Fibroblast of skin of left biceps (primary cell): ENCODE results near the gene SLC38A11.
"Not testable (repeated sequence)": the region's sequence is repeated elsewhere in the genome, so short reads cannot be mapped to it uniquely, and the experiment has no call there.

Experiments used
- DNase-seq, 2 experiments: peaks; one replicate each; pipeline ENCODE4 v3.0.0-alpha.2; 2013; ENCODE audit warnings: low read depth in 2 of 2

SLC38A11 gene

DNA sequence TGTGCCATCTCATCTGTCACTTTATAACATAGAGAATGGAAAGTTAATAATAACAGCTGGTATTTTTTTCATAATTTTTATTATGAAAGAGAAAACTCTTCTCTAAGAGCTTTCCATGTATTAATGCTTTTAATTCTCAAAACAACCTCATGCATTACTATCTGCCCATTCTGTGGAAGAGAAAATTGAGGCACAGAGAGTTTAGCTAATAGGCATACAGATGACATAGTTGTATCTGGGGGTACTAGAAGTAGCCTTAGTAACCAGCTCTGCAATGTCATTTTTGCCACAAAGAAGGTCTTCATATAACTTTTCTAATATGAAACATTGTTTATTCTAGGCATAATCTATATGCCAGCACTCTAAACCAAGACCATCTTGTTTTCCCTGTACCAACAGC lies 77.4 kb downstream of the SLC38A11 start:
- no peak for DNase-seq

DNA sequence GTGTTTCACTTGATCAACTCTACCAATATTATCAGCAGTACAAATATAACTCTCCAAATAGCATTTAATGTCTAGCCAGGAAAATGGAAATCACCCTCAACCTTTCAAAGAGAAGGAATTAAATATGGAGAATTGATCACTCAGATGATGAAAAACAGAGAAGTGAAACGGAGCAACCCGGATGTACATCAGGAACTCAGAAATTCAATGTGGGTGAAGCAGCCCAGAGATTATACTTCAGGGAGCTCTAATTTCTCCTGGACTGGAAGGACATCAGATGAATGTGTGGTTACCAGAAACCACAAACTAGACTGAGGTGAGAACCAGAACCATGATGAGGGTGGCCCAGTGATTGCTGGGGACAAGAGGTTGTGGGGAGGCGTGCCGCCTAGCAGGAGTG lies 78.2 kb downstream of the SLC38A11 start:
- no peak for DNase-seq

DNA sequence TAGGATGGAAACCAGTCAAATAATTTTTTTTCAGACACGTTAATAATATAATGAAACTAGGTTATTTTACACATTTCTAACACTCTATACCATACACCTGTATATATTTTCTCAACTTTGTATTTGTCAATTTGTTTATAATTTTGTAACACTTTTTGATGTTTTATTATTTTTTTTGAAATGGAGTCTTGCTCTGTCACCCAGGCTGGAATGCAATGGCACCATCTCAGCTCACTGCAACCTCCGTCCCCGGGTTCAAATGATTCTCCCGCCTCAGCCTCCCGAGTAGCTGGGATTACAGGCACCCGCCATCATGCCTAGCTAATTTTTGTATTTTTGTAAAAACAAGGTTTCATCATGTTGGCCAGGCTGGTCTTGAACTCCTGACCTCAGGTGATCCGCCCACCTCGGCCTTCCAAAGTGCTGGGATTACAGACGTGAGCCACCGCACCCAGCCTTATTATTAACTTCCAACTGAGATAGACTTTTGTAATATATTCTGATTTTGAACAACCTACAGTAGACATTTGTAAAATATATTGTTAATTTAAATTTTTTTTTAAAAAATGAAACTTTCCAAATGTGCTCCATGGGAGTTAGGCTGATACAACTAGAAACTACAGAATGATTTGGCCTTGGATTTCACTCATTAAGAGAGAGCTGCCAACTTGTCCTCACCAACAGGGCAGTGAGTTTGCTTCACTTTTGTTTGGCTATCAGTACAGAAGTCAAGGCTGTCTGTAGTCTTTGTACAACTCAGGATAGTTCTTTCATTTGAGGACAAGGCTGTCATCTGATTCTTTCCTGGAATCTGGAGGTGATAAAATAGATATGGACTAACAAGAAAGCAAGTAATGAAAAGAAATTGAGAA lies 79.8 kb downstream of the SLC38A11 start:
- DNase-seq: no peak

DNA sequence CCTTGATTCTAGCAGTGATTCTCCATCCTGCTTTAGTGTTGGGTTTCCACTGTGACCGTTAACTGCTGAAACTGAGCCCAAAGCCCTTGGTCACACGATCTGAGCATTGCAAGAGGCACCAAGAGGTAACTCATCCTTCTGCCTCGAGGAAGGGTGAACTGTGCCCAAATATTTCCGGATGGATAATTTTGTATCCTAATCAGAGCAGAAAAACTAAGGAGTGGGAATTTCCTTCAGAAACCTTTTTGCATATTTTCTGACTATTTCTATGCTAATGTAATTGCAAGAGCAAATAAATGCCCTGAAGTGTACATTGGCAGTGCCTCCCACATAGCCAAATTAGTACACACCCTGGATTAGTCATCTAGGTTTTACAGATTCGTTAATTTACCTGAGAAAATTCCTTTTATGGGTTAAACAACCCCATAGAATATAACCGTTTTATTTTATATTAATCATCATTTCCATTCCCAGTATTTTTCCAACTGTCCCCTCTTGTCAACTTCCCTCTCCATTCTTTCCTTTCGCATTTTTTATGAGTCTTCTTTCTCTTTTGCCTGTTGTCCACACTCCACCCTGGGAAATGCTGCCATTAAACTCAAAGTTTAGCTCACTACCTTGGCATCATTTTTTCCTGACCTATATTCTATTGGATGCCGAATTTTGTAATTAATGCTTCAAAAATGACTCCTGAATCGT lies 82.0 kb downstream of the SLC38A11 start:
- DNase-seq: no peak

DNA sequence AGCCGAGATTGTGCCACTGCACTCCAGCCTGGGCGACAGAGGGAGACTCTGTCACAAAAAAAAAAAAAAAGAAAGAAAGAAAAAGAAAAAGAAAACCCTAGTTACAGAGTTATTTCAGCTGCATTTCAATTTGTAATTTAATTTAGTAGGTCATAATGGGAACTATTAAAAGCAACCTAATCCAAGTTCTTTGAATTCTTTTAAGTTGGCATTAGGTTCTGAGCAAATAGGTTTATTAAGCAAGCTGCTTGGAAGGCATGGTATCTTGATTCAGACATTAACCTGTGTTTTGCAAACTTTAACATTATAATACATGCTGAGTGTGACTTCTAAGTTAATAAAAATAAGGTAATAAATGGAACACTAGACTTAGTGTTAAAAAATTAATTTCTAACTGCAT lies 83.9 kb downstream of the SLC38A11 start:
- DNase-seq: no peak

DNA sequence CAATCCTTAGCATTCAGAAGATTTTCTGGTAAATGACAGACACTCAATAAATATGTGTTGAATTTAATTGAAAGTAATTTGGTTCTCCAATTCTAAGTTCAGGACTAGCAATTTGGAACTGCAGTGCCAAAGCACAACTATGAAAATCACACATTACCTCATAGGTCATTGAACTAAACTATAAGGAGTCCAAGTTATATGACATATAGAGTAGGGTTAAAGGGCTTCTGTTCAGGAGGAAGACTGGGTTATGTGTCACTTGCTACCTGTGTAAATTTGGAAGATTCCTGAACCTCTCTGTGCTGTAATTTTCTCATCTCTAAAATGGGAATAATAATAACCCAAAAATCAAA lies 85.9 kb downstream of the SLC38A11 start:
- no peak for DNase-seq

DNA sequence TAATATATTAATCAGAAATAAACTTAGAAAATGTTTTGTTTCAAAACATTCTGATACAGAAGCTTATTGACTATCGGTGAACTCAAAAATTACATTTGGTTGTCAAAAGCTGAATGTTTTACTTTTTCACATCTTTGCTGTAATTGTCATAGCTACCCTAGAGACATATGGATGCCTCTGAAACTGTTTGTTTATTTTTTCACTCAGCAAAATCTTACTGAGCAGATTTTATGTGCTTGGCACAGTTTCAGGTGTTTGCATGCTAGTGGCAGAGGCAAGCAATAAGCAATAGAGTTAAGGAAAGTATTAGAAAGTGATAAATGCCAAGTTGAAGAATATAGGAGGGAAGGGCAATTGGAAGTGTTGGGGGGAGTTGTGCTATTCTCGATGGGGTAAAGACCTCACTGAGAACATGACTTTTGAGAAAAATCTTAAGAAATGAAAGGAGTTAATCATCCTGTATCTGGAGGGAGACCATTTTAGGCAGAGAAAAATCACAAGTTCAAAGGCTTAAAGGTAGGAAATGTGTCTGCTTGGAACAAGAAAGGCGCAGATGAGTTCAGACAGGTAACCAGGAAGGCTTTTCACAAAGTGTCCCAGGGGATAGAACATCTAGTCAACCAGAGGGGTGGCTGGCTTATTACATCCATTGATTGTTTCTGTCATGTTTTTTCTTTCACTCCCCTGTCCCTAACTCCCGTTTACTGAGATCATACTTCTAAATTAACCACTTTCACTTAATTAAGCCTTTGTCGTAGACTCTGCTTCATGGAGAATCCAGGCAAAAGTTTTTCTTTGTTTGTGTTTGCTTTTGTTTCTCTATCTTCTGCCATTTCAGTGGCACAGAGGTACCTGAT lies 86.5 kb downstream of the SLC38A11 start:
- DNase-seq: no peak

DNA sequence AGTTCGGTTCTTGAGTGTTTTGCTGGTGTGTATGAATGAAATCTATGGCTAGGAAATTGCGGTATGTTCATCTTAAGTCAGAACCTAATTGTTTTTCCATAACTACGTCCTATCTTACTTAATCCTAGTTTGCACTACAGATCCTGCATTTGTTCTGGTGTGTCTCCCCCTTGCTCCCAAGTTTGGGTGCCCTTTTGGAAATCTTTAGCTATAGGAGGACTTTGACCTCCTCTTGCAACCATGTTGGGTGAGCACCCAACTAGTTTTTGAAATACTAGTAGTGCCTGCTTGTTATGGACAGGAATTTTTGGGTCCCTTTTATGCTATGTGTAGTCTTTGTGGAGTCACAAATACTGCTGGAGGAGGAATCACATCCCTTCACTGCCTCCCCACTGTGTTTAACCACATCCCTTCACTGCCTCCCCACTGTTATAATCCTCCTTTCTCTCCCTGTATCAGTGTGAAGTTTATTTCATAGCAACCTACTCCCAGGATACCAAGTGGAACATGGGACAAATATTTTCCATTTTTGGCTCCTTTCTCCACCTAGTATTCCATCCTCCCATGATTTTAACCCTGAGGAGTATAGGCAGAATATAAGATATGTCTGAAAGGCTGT lies 87.4 kb downstream of the SLC38A11 start:
- no peak for DNase-seq

DNA sequence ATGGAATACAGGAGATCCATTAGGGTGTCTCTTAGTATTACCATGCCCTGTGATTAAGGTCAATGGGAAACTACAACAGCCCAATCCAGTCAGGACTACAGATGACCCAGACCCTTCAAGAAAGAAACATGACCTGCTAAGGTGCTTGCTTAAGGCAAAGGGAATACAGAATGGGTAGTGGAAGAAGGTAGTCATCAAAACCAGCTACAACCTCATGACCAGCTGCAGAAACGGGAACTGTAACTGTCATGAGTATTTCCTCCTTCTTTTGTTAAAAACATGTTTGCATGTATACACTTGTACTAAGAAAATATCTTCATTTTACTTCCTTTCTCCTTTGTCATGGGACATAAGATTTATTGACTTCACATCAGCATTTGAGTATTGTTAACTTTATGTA lies 88.9 kb downstream of the SLC38A11 start:
- not testable (repeated sequence) for DNase-seq

DNA sequence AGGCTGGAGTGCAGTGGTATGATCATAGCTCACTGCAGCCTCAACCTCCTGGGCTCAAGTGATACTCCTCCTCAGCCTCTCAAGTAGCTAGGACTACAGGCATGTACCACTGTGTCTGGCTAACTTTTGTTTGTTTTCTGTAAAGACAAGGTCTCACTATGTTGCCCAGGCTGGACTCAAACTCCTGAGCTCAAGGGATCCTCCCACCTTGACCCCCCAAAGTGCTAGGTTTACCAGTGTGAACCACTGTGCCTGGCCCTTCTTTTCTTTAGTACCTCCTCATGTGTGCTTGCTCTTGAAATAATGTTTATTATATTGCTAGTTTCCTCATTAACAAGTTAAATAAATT lies 94.7 kb downstream of the SLC38A11 start:
- no peak for DNase-seq

DNA sequence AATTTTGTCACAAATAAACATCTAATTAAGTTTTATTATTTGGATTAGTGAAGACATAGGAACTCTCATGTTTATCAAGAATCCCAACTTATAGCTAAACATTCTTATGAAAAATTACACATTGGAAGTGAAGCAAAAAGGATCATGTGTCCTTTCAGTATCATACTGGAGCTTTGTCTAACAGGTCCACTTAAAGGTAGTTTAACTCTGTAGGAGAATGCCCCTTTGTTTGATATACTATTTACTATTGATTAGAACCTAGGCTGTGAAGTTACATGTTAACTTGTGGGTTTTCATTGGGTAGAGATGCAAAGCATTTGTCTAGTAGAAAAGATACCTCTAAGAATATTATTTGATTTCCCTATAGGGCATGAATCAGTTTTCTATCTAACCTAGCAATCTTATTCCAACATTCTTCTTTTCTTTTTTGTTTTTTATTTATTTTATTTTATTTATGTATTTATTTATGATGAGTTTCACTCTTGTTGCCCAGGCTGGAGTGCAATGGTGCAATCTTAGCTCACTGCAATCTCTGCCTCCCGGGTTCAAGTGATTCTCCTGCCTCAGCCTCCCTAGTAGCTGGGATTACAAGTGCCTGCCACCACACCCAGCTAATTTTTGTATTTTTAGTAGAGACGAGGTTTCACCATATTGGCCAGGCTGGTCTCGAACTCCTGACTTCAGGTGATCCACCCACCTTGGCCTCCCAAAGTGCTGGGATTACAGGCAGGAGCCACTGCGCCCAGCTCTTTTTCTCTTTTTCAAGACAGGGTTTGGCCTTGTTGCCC lies 95.2 kb downstream of the SLC38A11 start:
- DNase-seq: not testable (repeated sequence)

DNA sequence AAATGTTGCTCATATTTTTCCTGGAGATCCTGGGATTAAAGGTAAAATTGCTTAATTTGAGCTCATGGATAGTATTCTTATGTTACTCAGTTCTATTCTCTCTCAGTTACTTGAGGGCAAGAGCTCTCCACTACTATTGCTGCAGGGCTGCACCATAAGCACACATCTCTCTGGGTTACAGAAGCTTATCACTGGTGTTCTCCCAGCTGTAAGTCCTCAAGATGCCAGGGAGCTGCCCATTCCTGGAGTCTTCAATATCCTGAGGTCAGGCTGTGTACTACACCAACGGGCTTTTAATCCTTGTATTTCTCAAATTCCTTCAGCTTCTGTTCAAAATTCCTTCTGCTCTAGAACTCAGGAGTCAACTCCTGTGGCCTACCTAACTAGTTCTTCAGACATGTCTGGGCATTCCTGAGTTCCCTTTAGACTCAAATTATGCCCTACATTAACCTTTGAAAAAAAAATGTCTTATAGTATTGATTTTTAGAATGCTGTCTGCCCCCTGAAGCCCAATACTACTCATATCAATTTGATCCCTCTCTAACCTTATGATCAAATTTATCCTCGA lies 96.0 kb downstream of the SLC38A11 start:
- no peak for DNase-seq

DNA sequence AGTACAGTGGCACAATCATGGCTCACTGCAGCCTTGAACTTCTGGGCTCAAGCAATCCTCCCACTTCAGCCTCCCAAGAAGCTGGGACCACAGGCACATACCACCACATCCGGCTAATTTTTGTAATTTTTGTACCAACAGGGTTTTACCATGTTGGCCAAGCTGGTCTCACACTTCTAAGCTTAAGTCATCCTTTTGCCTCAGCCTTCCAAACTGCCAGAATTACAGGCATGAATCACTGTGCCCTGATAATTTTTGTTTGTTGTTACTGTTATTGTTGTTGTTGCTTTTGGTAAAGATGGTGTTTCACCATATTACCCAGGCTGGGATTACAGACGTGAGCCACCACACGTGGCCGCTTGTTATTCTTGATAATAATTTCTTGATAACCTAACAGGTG lies 103.2 kb downstream of the SLC38A11 start:
- DNase-seq: no peak

DNA sequence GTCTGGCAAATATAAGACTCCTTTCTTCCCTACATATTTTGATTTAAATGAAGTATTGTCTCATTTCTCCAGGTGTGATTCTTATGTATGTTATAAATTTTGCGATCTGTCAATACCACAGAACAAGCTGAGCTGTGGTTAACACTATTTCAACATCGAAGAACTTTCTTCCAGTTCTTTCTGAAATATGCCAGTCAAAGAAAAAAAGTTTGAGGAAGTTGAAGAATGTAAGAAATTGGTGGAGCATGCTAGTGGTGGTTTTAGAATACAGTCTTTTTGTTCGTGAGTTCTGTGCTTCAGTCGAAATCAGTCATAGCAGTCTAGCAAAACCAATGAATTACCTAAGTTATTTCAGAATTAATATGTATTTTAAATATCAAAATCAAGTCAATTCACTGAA lies 105.1 kb downstream of the SLC38A11 start:
- DNase-seq: no peak

DNA sequence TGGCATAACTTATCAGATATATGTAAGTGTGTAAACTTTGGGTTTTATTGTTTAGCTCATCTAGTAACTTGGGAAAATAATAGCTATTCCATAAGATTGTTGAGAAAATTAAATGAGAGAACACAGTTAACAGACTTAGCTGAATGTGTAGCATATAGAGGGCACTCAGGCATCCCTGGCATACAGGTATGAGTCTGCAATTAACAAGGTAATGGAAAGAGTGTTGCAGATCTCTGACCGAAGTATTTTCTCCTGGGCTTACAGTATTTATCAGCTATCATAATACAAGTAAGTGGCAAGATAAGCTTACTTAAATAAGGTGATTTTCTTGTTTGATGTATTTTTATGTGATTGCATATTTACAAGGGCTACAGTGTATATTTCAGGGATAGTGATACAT lies 105.8 kb downstream of the SLC38A11 start:
- no peak for DNase-seq

DNA sequence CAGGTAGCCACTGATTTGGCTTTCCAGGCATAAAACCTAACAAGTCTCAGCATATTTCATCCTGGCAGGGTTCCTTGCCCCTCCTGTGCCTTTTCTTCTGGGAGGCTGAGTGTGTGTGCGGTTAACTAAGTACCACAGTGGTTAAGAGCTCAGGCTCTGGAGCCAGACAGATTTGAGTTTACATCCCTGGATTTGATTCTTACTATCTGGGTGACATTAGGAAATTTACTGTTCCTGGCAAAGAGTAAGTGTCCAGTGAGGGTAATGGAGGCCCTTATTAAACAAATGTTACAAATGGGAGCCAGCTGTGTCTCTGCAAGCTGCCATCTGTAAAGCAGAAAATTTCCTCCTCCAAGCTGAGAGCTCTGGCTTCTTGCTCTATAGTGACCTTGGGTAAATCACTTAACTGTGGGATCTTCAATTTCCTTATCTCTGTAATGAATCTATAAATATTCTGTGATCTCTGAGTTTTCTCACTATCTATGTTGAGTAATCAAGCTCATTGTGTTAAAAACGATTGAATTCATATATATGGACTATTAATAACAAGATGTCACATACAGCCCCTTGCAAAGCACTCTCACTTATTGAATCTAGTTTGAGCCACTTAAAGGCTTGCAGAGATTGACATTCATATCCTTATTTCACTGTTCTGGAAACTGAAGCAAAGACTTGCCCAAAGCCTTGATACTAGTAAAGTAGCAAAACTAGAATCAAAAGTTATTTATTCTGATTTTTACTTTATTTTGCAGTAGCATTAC lies 107.2 kb downstream of the SLC38A11 start:
- no peak for DNase-seq

DNA sequence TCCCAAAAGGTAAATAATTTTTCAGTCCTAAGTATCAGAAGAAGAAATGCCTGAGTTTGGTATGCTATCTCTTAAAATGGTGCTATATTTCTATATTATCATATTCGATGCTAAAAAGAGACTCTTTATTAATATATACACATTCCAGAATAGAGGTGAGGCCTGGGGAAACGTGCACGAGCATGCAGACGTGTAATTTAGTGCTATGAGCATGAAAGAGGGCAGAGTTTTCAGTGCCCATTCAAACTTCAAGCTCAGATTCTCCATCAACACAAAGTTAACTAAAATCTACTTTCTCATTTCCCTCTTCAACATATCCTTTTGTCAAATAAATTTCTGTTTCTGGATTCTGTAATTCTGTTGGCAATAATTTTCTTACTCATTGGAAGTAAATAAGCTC lies 108.0 kb downstream of the SLC38A11 start:
- no peak for DNase-seq

DNA sequence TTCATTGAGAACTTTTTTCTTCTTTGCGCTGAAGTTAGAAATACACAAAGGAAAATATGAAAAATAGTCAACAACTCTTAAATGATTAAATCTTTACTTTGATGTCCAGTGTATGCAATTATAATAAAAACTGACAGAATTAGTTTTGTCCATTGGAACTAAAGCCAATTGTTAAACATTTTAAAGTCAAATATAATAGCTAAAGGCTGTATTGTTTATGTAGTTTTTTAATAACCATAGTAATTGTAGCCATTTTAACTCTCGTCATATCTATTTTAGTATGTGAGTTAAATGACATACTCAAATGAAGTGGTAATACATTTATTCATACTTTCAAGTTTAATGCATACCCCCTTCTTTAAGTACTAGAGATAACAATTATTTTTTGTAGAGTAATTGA lies 109.0 kb downstream of the SLC38A11 start:
- DNase-seq: no peak
